ENCODE measurements around the gene RNF157. TPM values are rescaled to one million over a fixed set of nuclear protein-coding genes. Genes with fewer than 3 reads are reported as not detected.

The RNF157 gene
- total RNA-seq, 1 experiment from 2014 or later: 11.2 TPM

DNA sequence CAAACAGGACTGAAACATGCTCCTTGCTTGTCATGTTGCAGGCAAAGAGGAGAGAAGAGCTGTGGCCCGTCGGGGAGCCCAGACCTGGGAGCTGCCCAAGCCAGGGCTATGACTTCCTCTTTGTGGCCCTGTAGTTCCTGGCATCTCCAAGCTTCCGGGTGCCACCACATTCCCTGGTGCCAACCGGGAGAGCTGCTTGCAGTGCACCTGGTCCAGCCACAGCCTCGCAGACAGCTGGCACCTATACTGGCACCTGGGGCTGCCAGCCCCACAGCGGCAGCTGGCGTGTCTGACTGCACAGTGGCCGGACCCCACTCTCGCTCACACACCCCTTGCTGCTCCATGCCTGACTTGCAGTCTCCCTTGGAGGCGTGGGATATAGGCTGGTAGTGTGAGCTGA lies 62.2 kb downstream of the RNF157 start:
- Mint-ChIP-seq H3K36me3 (no peaks in the 10 kb centered on the region), H3K4me1 (peaks cover 20% of the 10 kb centered on the region), H3K4me3 (no peak overlapping the region), H3K27ac (no peak overlapping the region), H3K9me3 (no peaks in the 10 kb centered on the region), H3K27me3 (ENCODE audit: low read depth) (peaks cover 4% of the 10 kb centered on the region; the same call in 1 of the 2 replicates)
- ATAC-seq: no peak
- CTCF ChIA-PET: interaction anchor here (0.6 to 6.4 kb wide), 13 partner anchors 8 to 273 kb away, joined by 3 to 56 read pairs (median 5); partner anchors contain the start of genes FOXJ1 and MRPL38
- POLR2A ChIA-PET: no interaction called here
- no peak for TF ChIP-seq GRHL2 (CRISPR knock-in tag; IDR thresholded peaks at IDR 0.05; ENCODE audit: insufficient replicate concordance, severe bottlenecking)
- no peak for TF ChIP-seq TP53 (CRISPR knock-in tag; IDR thresholded peaks at IDR 0.05)
- no peak for TF ChIP-seq CREB1 (CRISPR knock-in tag; IDR thresholded peaks at IDR 0.05)
- TF ChIP-seq MYBL2 (CRISPR knock-in tag; IDR thresholded peaks at IDR 0.05): no peak
- no peak for TF ChIP-seq ATF1 (CRISPR knock-in tag; IDR thresholded peaks at IDR 0.05)
- TF ChIP-seq TCF7 (CRISPR knock-in tag; IDR thresholded peaks at IDR 0.05; ENCODE audit: low read depth): no peak
- TF ChIP-seq ZNF281 (CRISPR knock-in tag; IDR thresholded peaks at IDR 0.05): no peak
- TF ChIP-seq, protein P1, sequence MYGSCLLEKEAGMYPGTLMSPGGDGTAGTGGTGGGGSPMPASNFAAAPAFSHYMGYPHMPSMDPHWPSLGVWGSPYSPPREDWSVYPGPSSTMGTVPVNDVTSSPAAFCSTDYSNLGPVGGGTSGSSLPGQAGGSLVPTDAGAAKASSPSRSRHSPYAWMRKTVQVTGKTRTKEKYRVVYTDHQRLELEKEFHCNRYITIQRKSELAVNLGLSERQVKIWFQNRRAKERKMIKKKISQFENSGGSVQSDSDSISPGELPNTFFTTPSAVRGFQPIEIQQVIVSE (CRISPR knock-in tag; IDR thresholded peaks at IDR 0.05; ENCODE audit: borderline replicate concordance): no peak
- TF ChIP-seq ETV6 (CRISPR knock-in tag; IDR thresholded peaks at IDR 0.05): no peak
- no peak for TF ChIP-seq EMX1 (CRISPR knock-in tag; IDR thresholded peaks at IDR 0.05)
- TF ChIP-seq PREB (CRISPR knock-in tag; IDR thresholded peaks at IDR 0.05; ENCODE audit: borderline replicate concordance): no peak
- no peak for TF ChIP-seq HMGA2 (CRISPR knock-in tag; IDR thresholded peaks at IDR 0.05)
- no peak for TF ChIP-seq ZBTB43 (CRISPR knock-in tag; IDR thresholded peaks at IDR 0.05)
- no peak for TF ChIP-seq ZNF425 (CRISPR knock-in tag; conservative IDR thresholded peaks at IDR 0.05)
- no peak for TF ChIP-seq TEAD4 (CRISPR knock-in tag; IDR thresholded peaks at IDR 0.05)
- no peak for DNase-seq (ENCODE audit: low spot score)

DNA sequence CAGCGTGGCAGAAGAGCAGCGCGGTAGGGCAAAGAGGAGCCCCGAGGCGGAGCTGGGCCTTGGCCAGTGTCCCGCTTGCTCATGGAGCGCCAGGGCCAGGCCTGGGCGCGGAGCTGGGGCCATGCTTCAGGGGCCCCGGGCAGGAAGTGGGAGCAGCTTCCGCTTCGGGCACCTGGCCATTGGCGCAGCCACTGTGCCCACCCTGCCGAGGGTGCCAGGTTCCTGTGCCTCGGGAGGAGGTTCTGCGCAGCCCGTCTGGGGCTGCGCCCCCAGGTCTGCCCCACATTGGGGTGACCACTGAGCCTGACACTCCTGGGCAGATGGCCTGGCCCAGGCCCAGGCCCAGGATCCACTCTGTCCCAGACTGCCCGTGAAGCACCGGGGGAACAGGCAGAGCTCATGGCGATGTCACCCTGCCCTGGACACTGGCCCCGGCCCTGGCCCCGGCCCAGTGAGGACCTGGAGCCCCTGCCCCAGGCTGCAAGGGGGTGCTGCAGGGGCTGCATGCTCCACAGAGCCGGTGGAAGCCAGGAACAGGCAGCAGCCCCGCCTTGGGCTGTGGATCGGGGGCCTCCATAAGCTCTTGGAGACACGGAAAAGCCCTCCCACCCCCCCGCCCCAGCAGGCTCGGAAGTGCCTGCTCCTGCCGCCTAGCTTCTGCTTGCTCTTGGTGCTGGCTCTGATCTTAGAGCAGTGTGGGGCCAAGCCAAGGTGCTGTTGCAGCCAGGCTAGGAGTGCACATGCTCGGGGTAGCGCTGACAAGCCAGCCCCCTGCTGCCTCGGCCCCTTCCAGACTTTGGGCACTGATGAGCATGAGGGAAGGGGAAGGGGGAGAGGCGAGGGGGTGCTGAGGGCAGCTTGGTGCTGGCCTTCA lies 63.4 kb downstream of the RNF157 start:
- POLR2A ChIA-PET: no interaction called here
- Mint-ChIP-seq H3K4me1 (peaks cover 18% of the 10 kb centered on the region), H3K9me3 (no peaks in the 10 kb centered on the region), H3K27ac (no peak overlapping the region), H3K36me3 (no peaks in the 10 kb centered on the region), H3K27me3 (ENCODE audit: low read depth) (peaks cover 4% of the 10 kb centered on the region; the same call in 1 of the 2 replicates), H3K4me3 (no peak overlapping the region)
- CTCF ChIA-PET: interaction anchor here (0.6 to 6.4 kb wide), 18 partner anchors 8 to 282 kb away, joined by 3 to 56 read pairs (median 5); no protein-coding TSS in a partner anchor
- ATAC-seq: peak; percentile 51
- DNase-seq (ENCODE audit: low spot score): no peak
- TF ChIP-seq ZNF396 (CRISPR knock-in tag; IDR thresholded peaks at IDR 0.05; ENCODE audit: borderline replicate concordance) (no peak), NR1H2 (CRISPR knock-in tag; IDR thresholded peaks at IDR 0.05) (no peak), ATF3 (CRISPR knock-in tag; conservative IDR thresholded peaks at IDR 0.05) (no peak), TEAD4 (CRISPR knock-in tag; IDR thresholded peaks at IDR 0.05) (no peak), FOXK1 (CRISPR knock-in tag; IDR thresholded peaks at IDR 0.05) (no peak), JUN (CRISPR knock-in tag; IDR thresholded peaks at IDR 0.05) (no peak), E2F4 (CRISPR knock-in tag; IDR thresholded peaks at IDR 0.05; ENCODE audit: borderline replicate concordance, low read depth) (no peak), GABPB1 (CRISPR knock-in tag; IDR thresholded peaks at IDR 0.05) (no peak), NFYB (CRISPR knock-in tag; conservative IDR thresholded peaks at IDR 0.05; ENCODE audit: low read depth) (no peak), MYBL2 (CRISPR knock-in tag; IDR thresholded peaks at IDR 0.05) (no peak)
- TF ChIP-seq, protein P2, sequence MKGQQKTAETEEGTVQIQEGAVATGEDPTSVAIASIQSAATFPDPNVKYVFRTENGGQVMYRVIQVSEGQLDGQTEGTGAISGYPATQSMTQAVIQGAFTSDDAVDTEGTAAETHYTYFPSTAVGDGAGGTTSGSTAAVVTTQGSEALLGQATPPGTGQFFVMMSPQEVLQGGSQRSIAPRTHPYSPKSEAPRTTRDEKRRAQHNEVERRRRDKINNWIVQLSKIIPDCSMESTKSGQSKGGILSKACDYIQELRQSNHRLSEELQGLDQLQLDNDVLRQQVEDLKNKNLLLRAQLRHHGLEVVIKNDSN (CRISPR knock-in tag; IDR thresholded peaks at IDR 0.05): no peak
